Activated CD8-positive, alpha-beta T cell treated with anti-CD3 and anti-CD28 coated beads for 36 hours (primary cell): Measurements from ENCODE around the gene TATDN2. TPM values are rescaled to one million over a fixed set of nuclear protein-coding genes. Genes with fewer than 3 reads are reported as not detected.
"Not testable (repeated sequence)": the region's sequence is repeated elsewhere in the genome, so short reads cannot be mapped to it uniquely, and the experiment has no call there.

ENCODE experiments used
- ATAC-seq: fragments of 200-7000 bp; cut with Tn5 transposase; one replicate; pipeline ENCODE4 v1.10.0; 2021; ENCODE audit warnings: mild to moderate bottlenecking, moderate library complexity
- CTCF ChIA-PET: fragments of 350-600 bp; sonication (Branson Sonifier 250); formaldehyde crosslinking; loops from one replicate; lab custom pipeline; 2021; ENCODE audit warnings: antibody characterized with exemption; lab: Charles Lee
- POLR2A ChIA-PET: fragments of 350-600 bp; sonication (Branson Sonifier 250); formaldehyde crosslinking; loops from one replicate; lab custom pipeline; 2021; ENCODE audit warnings: antibody characterized with exemption; lab: Charles Lee
- DNase-seq: peaks from one replicate; pipeline ENCODE4 v3.0.0-alpha.2; 2020
- H3K27ac Mint-ChIP-seq: one replicate; pipeline ENCODE4 v1.8.0; 2021; ENCODE audit warnings: mild to moderate bottlenecking, mixed read lengths
- H3K27me3 Mint-ChIP-seq: one replicate; pipeline ENCODE4 v1.8.0; 2021; ENCODE audit warnings: mixed read lengths
- H3K36me3 Mint-ChIP-seq: one replicate; pipeline ENCODE4 v1.8.0; 2021; ENCODE audit warnings: low read depth, mixed read lengths
- H3K4me1 Mint-ChIP-seq: one replicate; pipeline ENCODE4 v1.8.0; 2021; ENCODE audit warnings: low read depth, mixed read lengths
- H3K4me3 Mint-ChIP-seq: one replicate; pipeline ENCODE4 v1.8.0; 2021; ENCODE audit warnings: mild to moderate bottlenecking, moderate library complexity, mixed read lengths
- H3K9me3 Mint-ChIP-seq: one replicate; pipeline ENCODE4 v1.8.0; 2021; ENCODE audit warnings: mixed read lengths
- intact Hi-C: fragments of 100-400 bp; cut with micrococcal nuclease; formaldehyde crosslinking; loops from one replicate; pipeline ENCODE4 v1.10.0; 2022
- total RNA-seq, 2 experiments: library from RNA; stranded (reverse); gene quantifications; one replicate each; pipeline ENCODE4 v1.2.3, GENCODE V29; 2021
- TF ChIP-seq, protein P1 (sequence below): fragments of 200-600 bp; IDR thresholded peaks from one replicate; pipeline ENCODE4 v1.8.0; 2022; ENCODE audit warnings: antibody characterized with exemption, mild to moderate bottlenecking

The TATDN2 gene
- total RNA-seq, 2 experiments from 2014 or later, result 37.1 to 38.5 TPM

DNA sequence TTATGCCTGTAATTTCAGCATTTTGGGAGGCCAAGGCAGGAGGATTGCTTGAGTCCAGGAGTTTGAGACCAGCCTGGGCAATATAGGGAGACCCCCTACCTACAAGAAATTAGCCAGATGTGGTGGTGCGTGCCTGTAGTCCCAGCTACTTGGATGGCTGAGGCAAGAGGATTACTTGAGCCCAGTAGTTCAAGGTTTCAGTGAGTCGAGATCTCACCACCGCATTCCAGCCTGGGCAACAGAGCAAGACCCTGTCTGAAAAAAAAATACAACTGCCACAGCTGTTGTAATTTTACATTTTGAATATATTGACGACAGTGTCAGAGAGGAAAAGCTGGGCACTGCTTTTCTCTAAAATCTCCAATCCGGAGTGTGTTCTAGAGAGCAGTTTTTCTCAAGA, 21.2 kb downstream of the TATDN2 start:
- ChIA-PET CTCF (no interaction called here), POLR2A (no interaction called here)
- intact Hi-C loops, result no loop called here
- H3K4me1 Mint-ChIP-seq, result peaks cover 55% of the 10 kb centered on the region
- no peak overlapping the region for H3K4me3 Mint-ChIP-seq
- H3K9me3 Mint-ChIP-seq, result no peaks in the 10 kb centered on the region
- ATAC-seq, result no peak
- TF ChIP-seq, protein P1, sequence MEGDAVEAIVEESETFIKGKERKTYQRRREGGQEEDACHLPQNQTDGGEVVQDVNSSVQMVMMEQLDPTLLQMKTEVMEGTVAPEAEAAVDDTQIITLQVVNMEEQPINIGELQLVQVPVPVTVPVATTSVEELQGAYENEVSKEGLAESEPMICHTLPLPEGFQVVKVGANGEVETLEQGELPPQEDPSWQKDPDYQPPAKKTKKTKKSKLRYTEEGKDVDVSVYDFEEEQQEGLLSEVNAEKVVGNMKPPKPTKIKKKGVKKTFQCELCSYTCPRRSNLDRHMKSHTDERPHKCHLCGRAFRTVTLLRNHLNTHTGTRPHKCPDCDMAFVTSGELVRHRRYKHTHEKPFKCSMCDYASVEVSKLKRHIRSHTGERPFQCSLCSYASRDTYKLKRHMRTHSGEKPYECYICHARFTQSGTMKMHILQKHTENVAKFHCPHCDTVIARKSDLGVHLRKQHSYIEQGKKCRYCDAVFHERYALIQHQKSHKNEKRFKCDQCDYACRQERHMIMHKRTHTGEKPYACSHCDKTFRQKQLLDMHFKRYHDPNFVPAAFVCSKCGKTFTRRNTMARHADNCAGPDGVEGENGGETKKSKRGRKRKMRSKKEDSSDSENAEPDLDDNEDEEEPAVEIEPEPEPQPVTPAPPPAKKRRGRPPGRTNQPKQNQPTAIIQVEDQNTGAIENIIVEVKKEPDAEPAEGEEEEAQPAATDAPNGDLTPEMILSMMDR, result no peak
- no peaks in the 10 kb centered on the region for H3K27me3 Mint-ChIP-seq
- H3K36me3 Mint-ChIP-seq, result peaks cover 64% of the 10 kb centered on the region
- H3K27ac Mint-ChIP-seq, result no peak overlapping the region
- DNase-seq, result no peak

DNA sequence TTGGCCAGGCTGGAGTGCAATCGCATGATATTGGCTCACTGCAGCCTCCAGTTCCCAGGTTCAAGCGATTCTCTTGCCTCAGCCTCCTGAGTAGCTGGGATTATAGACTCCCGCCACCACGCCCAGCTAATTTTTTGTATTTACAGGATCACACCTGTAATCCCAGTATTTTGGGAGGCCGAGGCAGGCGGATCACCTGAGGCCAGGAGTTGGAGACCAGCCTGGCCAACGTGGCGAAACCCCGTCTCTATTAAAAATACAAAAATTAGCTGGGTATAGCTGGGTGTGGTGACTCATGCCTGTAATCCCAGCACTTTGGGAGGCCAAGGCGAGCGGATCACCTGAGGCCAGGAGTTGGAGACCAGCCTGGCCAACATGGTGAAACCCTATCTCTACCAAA, 24.2 kb downstream of the TATDN2 start:
- POLR2A ChIA-PET, result interaction anchor here (1.3 kb wide), 1 partner anchor 50 kb away, joined by 3 read pairs; no protein-coding TSS in a partner anchor
- H3K27ac Mint-ChIP-seq, H3K9me3 Mint-ChIP-seq, ATAC-seq, H3K27me3 Mint-ChIP-seq, H3K4me3 Mint-ChIP-seq, intact Hi-C loops, DNase-seq: not testable (repeated sequence)
- H3K36me3 Mint-ChIP-seq, result peaks cover 47% of the 10 kb centered on the region
- peaks cover 49% of the 10 kb centered on the region for H3K4me1 Mint-ChIP-seq
- CTCF ChIA-PET, result interaction anchor here (1.5 to 1.8 kb wide), 2 partner anchors 8 to 15 kb away, joined by 4 read pairs; no protein-coding TSS in a partner anchor

DNA sequence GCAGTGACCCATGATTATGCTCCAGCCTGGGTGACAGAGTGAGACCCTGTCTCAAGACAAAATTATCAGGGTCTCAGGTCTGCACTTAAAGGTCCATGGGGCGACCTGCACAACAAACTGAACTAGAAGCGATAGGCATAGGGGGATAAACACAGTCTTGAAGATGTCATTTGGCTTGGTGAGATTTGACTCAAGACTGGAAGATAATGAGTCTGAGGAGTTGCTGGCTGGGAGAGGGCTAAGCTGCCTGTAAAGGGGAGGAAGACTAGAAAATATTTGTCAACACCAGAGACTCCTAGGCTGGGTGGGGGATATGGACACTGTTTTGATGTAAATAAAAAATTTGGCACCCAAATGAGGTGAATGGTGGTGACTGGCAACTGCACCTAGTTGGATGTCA, 24.7 kb downstream of the TATDN2 start:
- no peak overlapping the region for H3K4me3 Mint-ChIP-seq
- H3K27me3 Mint-ChIP-seq, result no peaks in the 10 kb centered on the region
- ATAC-seq (no peak), DNase-seq (no peak)
- peak overlapping the region; percentile 11 for H3K27ac Mint-ChIP-seq
- H3K4me1 Mint-ChIP-seq, result peaks cover 49% of the 10 kb centered on the region
- intact Hi-C loops, result no loop called here
- ChIA-PET CTCF (interaction anchor here (1.5 to 1.8 kb wide), 2 partner anchors 9 to 14 kb away, joined by 4 read pairs; no protein-coding TSS in a partner anchor), POLR2A (no interaction called here)
- TF ChIP-seq, protein P1, result no peak
- H3K9me3 Mint-ChIP-seq, result no peaks in the 10 kb centered on the region
- peaks cover 49% of the 10 kb centered on the region for H3K36me3 Mint-ChIP-seq

DNA sequence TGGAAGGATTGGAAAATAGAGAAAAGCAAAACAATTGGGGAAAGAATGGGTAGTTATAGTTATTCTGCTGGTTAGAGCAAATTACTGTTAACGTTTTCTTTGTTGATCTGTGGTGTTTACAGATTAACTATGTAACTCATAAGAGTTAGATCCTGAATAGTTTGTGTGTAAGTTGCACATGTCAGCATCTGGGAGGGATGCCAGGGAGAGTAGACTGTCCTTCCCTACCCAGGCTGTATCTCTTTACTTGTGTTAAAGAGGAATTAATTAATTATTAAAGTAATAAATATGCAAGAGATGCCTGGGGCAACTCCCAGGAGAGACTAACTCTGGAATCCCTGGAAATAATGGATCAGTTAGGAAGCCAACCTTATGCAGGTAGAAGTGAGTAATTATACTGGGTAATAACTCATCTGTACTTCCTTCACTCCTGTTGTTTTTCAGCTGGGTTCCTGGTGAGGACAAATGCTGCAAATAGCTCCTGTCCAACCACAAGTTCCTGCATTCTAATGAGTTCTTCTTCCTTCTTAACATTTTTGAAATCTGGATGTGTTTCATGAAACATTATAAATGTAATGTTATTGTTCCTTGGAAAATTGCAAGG, 25.5 kb downstream of the TATDN2 start:
- Mint-ChIP-seq H3K9me3 (no peaks in the 10 kb centered on the region), H3K27me3 (no peaks in the 10 kb centered on the region), H3K4me1 (peaks cover 44% of the 10 kb centered on the region), H3K36me3 (peaks cover 47% of the 10 kb centered on the region), H3K4me3 (no peak overlapping the region), H3K27ac (peak overlapping the region; percentile 22)
- no peak for ATAC-seq
- ChIA-PET CTCF (interaction anchor here (1.0 kb wide), 1 partner anchor 10 kb away, joined by 4 read pairs; no protein-coding TSS in a partner anchor), POLR2A (interaction anchor here (1.3 kb wide), 2 partner anchors 10 to 31 kb away, joined by 3 to 5 read pairs; no protein-coding TSS in a partner anchor)
- TF ChIP-seq, protein P1, result no peak
- DNase-seq, result no peak
- intact Hi-C loops, result no loop called here

DNA sequence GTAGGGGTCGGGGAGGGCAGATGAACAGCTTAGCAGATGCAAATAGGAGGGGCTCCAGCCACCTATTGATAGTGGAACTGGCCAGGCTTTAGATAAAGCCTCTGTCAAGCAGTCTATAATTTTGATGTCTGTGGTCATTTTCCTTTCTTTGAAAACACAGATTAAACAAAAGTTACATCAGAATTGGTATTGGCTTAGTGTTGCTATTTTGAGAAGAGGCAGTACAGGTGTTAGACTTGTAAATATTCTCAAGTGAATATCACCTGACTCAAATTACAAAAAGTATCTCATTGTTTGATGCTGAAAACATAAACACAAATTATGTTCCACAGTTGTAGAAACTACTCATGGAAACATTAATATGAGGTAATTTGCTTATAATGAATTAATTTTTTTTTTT, 26.3 kb downstream of the TATDN2 start:
- TF ChIP-seq, protein P1, result no peak
- H3K9me3 Mint-ChIP-seq, result no peaks in the 10 kb centered on the region
- DNase-seq, result no peak
- no peak overlapping the region for H3K4me3 Mint-ChIP-seq
- no peaks in the 10 kb centered on the region for H3K27me3 Mint-ChIP-seq
- peaks cover 42% of the 10 kb centered on the region for H3K4me1 Mint-ChIP-seq
- peak overlapping the region; percentile 22 for H3K27ac Mint-ChIP-seq
- no peak for ATAC-seq
- ChIA-PET CTCF (interaction anchor here (0.8 to 1.0 kb wide), 2 partner anchors 11 to 12 kb away, joined by 3 to 4 read pairs; no protein-coding TSS in a partner anchor), POLR2A (interaction anchor here (1.3 kb wide), 2 partner anchors 9 to 30 kb away, joined by 3 to 5 read pairs; no protein-coding TSS in a partner anchor)
- peaks cover 47% of the 10 kb centered on the region for H3K36me3 Mint-ChIP-seq
- intact Hi-C loops, result no loop called here
